ENCODE results near the gene TTC3. TPM values are rescaled to one million over a fixed set of nuclear protein-coding genes. Genes with fewer than 3 reads are reported as not detected.

Gene TTC3
- total RNA-seq, 1 donor from 2014 or later, result 190 TPM

DNA sequence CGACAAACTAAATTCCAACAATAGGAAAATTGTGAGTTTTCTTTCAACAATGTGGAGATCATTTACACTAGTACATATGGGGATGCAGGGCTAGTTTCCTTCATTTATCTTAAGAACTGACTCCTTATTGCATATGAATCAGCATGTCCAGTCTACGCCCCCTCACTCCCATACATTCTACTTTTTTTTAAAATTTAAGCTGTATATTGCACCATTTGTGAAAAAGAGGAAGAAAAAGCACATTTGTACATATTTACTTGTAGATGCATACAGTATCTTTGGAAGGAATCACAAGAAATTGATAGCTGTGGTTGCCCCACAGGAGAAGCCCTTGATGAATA, 178.2 kb downstream of the TTC3 start:
- Mint-ChIP-seq H3K9me3 (ENCODE audit: unreplicated experiment) (no peaks in the 10 kb centered on the region), H3K4me3 (ENCODE audit: unreplicated experiment) (no peak overlapping the region)

More for the DNA sequence above, 178.2 kb downstream of the TTC3 start:
- Mint-ChIP-seq H3K27ac (ENCODE audit: unreplicated experiment) (no peak overlapping the region), H3K27me3 (ENCODE audit: unreplicated experiment) (peaks cover 3% of the 10 kb centered on the region), H3K36me3 (ENCODE audit: low read depth, unreplicated experiment) (no peaks in the 10 kb centered on the region), H3K4me1 (ENCODE audit: unreplicated experiment) (peaks cover 24% of the 10 kb centered on the region)
- DNase-seq (ENCODE audit: low spot score), result no peak
- TF ChIP-seq, protein P1, sequence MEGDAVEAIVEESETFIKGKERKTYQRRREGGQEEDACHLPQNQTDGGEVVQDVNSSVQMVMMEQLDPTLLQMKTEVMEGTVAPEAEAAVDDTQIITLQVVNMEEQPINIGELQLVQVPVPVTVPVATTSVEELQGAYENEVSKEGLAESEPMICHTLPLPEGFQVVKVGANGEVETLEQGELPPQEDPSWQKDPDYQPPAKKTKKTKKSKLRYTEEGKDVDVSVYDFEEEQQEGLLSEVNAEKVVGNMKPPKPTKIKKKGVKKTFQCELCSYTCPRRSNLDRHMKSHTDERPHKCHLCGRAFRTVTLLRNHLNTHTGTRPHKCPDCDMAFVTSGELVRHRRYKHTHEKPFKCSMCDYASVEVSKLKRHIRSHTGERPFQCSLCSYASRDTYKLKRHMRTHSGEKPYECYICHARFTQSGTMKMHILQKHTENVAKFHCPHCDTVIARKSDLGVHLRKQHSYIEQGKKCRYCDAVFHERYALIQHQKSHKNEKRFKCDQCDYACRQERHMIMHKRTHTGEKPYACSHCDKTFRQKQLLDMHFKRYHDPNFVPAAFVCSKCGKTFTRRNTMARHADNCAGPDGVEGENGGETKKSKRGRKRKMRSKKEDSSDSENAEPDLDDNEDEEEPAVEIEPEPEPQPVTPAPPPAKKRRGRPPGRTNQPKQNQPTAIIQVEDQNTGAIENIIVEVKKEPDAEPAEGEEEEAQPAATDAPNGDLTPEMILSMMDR (IDR thresholded peaks at IDR 0.05; ENCODE audit: unreplicated experiment), result no peak

Other genes starting within 250 kb of the TTC3 start
- 97.4 TPM for gene HLCS, start 106.6 kb upstream of the TTC3 start, total RNA-seq (ENCODE audit: unreplicated experiment)
- 86.4 TPM for gene RIPPLY3, start 66.6 kb upstream of the TTC3 start, total RNA-seq (ENCODE audit: unreplicated experiment)
- gene PIGP, start 183 bp upstream of the TTC3 start, total RNA-seq (ENCODE audit: unreplicated experiment), result 14.1 TPM
- 63.8 TPM for gene VPS26C, start 194.1 kb downstream of the TTC3 start, total RNA-seq (ENCODE audit: unreplicated experiment)